ENCODE results near the gene TTC7B.

Gene TTC7B

DNA sequence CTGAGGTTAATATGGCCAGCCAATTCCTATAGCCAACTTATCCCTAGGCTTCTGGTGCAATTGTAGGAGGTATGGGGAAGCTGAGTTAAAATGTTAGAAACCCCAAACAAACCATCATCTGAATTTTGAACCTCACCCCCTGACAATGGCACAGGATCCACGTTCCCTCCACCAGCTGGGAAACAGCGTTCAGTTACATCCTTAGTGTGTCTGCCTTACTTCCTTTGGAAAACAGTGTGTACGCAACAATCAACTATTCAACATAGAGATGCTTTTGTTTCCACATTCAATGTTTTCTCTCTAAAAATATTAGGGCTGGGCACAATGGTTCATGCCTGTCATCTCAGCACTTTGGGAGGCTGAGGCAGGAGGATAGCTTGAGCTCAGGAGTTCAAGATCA, 203.4 kb downstream of the TTC7B start:
- no peak for DNase-seq

DNA sequence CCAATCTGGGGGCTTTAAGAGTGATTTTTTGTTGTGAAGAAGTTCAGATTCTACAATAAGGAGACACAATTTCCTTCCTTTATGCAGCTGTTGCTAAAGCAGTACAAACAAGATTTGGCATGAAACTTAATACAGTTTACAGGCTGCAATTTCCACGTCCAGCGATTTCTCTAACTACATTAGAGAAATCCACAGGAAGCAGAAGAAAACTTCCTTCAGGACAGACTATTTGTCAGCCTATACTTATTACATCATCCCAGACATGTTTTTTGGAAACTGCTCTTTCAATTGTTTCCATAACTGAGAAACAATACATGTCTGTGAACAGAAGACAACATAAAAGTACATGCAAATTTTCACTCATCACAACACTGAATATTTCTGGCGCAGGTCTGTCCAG, 204.3 kb downstream of the TTC7B start:
- no peak for DNase-seq

DNA sequence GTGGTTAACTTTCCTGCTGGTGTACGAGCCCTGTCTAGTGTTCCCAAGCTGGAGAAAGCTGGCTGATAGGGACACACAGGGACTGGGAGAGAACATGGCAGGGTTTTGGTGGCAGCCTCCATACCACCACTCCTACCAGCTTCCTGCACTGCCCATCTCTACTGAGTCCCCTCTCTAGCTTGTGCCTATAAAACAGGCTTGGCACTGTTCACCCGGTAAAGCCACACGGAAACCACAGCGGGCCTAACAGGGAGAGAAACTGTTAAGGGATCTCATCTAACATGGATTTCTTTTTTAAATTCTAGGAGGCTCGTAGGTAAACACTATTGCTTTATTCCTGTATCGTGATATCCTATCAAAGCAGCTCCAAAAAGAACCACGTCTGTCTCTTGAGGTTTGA, 204.7 kb downstream of the TTC7B start:
- no peak for DNase-seq

DNA sequence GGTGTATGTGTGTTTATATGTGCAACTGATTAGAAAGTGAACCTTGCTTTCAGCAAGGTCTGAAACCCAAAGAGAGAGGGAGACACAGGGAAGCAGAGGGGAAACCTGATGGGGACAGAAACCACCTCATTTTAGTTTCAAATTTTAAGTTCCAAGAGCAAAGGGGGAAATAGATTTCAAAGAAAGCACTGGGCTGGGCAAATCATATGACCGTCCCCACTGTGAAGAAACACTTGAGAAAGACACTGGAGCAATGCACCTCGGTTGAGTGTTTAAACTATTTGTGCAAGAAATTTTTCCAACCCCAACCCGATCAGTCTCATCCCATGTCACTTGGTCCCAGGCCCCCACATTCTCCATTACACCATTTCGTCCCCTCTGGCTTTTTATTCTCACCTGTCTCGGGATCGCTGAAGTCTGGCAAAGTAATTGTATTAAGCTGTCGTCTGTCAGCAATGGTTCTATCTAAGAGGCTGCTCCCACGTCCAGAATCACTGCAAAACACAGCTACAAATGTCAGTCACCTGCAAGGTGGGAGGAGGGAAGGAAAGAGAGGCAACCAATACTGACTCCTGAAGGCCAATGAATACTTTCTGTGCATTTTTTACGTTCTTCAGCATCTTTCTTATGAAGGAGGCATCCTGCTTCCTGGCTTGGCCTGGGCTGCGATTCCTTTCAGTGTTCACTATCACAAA, 205.7 kb downstream of the TTC7B start:
- no peak for DNase-seq

DNA sequence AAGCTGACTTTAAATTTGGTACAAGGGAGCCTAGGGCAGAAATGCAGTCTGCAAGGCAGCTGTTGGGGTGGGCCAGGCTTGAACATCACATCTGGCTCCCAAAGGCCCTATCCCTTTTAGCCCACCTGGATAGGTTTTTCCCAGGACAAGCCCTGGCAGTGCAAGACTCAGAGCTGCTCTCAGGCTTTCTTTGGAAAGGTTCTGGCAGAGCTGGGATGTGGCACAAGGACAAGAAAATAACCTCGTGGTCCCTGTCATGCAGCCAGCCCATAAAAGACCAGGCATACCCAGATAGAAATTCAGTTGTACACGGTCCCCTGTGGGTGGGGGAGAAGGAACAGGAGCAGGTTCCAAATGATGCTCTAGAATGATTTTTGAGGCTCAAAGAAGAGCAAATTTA, 206.9 kb downstream of the TTC7B start:
- DNase-seq: no peak

DNA sequence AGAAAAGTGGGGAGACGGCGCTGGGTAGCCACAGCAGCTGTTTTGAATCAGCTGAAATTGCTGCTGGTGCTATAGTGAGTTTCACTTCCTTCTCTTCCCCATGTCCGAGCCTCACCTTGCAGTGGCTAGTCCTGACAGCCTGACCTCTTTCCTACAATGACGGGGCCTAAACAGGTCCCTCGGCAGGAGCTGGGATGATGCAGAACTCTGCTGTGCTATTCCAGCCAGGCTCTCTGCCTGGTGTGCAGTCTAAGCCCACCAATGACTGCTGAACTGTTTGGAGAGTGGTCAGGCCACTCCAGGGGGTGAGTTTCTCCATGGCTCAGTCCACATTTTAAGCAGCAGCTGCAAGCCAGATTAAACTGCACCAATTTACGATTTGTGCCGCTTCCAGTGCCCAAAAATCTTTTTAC, 207.3 kb downstream of the TTC7B start:
- DNase-seq: no peak

DNA sequence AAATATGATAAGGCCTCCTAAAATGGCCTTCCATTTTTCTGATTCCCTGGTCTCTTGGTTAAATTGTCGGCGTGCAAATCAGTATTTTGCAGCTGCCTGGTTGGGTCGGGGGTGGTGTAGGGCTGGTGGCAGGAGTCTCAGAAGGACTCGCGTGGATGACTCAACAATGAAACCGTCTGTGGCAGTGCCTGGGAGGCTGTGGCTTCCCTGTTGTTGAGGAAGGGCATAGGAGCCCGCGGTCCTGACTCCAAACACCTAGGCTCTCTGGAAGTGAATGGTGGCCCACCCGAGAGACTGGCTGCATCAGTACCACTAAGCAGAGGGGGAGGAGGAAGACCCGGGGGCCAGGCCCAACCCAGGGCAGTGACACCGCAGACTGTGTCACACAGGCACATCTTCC, 207.9 kb downstream of the TTC7B start:
- no peak for DNase-seq

DNA sequence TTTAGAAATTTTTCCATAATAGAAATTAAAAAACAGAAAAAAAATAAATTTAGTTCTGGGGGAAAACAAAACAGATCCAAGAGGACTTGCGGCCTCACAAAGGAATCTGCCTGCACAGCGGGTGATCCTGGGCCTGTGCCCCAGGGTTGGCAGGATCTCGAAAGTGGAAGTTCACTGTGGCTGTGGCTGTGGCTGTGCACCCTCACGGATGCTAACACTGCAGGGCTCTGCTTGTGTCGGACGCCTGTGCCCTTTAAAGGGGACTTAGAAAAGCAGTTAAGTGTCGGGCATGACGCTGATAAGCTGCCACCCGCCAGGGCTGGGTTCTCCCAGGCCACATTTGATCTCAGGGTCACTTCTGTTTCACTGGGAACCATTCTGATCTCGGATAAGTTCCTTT, 209.1 kb downstream of the TTC7B start:
- DNase-seq: no peak

DNA sequence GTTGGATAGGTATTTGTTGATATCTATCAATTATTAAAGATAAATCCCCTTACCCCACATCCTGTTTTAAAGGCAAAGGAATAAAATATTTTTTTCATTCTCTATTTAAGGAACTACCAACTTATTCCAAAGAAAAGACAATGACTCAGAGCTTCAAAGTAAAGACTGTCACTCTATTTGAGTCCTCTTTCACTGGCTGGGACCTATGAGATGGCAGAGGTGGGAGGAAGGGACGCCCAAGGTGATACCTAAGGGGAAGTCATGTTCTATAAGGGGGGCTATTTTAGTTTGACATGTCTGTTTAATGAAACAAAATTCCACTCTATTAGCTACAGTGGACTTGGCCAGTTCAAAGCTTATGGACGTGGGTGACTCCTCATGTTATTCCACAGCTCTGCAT, 209.8 kb downstream of the TTC7B start:
- DNase-seq: no peak

DNA sequence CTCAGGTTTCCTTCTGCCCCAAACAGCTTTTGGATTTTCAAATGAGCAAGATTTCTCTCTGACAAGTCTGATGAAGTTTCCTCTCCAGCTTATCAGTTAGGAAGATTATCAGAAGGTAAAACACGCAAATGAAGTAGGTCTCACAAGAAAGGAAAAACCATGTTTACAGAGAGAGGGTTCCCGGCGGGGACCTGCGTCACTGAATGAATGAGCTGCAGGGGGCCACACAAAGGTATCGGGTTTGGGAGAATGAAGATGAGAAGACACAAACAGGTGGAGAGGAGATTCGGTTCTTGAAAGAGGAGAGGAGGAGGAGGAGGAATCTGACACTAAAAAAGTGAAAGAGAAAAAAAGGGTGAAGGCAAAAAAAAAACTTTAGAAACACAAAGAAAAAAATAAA, 210.8 kb downstream of the TTC7B start:
- no peak for DNase-seq

DNA sequence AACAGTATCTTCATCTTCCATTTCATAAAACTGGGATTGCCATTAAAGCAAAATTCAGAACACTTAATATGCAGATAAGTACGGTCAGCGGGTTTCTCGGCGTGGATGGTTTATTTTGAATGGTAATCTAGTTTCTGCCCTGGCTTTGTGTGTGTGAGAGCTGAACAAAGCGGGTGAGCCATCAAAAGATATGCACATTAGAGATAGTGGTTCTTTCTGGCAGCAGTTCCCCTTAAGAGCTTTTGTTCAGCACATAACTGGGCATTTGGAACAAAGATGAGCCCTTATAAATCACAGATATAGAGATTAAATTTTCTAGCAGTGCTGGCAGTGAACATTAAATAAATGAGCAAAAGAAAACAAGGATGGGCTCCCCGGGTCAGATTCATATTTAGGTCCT, 211.9 kb downstream of the TTC7B start:
- no peak for DNase-seq

DNA sequence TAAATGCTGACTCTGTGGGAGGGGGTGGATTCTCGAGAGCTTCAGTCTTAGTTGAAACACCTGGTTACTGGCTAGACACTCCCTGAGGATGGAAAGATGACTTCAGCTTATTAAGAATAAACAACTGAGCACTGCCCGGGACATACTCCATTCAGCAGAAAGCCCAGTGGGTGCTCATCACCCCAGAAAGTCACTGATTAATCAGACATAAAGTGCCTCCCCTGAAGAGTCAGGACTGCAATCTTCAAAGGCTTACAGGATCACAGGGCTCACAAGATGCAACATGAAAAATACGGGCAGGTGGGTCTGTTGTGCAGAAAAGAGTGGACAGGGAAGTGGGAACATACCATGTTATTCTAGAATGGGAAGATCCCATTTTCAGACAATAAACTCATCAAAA, 212.4 kb downstream of the TTC7B start:
- DNase-seq: no peak

DNA sequence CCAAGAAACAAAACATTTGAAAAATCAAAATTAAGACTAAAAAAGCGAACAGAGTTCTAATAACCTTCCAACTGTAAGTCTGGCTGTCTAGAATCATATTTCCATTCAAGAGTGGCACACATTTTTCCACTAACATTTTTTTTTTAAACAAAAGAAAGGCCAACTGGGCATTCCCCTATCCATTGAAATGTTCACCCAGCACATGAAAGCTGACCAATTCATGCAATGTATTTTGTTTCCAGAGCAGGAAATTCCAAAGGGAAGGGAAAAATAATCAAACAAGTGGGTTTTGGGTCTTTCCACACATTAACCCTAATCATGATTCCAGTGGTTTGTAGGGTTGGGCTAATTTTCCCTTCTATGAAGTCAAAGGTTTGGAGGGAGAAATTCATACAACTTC, 212.9 kb downstream of the TTC7B start:
- no peak for DNase-seq

DNA sequence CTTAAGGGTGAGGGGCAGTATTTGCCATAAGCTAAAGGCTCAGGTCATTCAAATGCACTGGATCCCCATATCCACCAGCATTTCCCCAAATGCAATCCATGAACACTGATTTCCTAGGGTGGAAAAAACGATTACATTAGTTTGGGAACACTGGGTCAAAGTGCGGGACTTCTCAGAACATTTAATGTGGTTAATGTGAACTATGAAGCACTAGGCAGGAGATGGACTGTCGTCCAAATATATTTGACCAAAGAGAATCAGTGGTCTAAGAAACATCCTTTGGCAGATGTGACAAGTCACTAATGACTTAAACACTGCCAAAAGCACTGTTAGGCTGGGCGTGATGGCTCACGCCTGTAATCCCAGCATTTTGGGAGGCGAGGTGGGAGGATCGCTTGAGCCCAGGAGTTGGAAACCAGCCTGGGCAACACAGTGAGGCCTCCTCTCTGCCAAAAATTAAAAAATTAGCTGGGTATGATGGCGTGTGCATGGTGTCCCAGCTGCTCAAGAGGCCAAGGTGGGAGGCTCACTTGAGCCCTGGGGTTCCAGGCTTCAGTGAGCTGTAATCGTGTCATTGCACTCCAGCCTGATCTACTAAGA, 214.0 kb downstream of the TTC7B start:
- no peak for DNase-seq

DNA sequence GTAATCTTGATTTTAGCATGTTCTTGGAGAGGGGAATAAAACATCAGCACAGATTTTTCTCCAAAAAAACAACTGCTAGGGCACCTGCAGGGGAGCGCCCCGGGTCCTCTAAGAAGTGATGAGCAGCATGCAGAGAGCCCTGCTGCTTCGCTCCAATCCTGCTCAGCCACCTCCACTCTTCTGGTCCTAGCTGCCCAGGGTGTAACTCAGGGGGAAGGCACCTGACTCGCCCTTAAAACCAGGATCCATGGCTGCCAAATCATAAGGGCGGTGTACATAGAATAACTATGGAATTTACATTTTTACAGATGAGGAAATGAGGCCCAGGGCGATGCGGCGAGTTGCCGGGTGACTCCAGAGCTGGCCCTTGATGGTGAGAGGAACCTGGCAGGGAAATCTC, 214.7 kb downstream of the TTC7B start:
- DNase-seq: no peak

DNA sequence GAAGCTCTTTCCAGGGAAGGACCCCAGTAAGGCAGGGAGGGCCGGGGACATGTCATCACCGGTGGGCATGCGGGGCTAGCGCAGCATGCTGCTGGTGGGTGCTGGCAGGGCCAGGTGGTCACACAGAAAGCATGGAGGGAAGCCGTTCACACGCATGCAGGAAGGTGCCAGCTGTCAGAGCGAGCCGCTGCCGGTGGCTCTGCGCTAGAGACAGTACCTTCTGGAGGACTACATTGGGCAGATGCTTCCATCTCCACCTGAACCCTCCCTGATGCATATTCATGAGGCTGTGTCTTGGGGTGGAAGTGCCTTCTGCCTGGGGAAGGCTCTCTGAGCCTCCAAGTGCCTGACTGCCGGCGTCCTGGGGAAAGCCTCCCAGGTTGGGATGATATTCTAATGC, 215.6 kb downstream of the TTC7B start:
- no peak for DNase-seq

DNA sequence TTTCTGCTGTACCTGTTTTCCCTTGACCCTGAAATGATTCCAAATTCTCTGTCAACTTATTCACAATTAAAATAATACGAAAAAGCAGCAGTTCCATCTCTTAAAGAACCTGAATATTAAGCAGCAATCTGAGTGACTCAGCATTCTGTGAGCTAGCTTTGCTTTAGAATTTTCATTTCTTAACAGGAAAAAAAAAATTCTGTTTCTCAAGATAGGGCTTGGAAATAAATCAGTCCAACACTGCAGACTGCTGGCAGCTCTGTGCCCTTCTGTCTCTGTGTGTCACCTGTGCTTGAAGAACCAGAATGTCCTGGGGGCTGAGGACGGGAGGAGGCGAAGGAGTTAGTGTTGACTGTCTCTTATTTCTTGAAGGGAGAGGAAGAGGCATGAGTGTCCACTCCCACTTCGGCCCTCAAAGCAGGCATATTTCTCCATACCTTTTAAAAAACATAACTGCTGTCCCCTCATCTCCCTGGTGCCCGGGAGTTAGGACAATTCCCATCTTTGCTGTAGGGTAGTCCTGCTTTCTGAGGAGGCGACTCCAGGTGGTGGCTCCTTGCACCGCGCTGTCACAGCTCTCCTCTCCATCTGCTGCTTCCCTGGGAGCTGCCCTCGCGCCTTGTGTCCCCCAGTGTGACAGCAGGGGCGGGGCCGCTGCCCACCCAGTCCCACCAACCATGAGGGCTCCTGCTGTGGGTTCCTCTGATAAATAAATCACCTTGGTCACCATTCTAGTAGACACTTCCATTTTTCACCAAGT, 216.3 kb downstream of the TTC7B start:
- DNase-seq: no peak

DNA sequence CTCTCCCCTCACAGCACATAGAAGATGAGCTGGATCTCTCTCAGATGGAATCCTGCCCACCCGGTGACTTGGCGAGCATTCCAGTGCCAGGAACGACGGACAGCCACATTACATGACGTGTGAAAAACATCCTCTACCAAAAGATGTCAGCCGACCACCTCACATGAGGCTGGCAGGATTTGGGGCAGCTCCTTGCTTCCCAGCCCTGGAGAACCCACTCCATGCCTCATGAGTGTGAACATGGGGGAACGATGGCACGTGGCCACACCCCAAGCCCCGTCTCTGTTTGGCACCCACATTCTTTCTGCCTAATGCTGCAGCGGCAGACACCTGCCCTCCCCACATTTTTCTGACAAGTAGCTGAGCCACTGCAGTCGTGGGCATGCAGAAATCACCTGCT, 216.9 kb downstream of the TTC7B start:
- no peak for DNase-seq

DNA sequence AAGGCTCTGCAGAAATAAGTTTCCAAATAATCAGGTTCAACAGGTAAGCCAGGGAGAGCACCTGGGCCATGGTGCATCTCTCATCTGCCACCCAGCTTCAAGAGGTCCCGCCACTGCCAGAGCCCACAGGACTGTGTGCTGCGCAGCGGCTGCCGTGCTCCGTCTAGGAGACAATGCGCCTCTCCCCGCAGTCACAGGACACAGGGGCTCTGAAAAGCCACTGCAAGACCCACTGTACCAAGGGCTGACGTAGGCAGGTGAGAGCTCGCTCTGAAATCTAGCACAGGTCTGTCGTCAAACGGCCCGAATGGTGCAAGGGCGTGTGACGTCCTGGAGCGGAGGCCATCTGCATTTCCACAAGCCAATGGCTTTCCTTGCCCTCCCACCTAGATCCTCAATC, 218.3 kb downstream of the TTC7B start:
- DNase-seq: no peak

DNA sequence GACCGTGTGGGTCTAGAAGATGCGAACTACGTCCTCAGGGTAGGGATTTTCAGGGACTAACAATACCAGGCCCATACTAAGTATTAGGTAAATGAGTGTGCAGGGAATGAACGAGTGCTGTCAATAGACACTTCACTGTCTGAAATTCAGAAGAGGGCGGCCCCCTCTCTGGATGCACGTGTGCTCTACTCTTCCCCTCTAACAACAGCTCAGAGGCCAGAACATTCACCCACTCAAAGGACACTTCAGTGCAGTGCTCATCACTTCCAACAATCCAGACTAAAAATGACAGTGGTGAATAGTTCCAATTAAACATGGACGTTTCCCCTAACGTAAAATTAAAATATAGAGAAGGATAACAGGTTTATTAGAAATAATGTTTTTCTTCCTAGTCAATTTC, 219.5 kb downstream of the TTC7B start:
- DNase-seq: no peak

DNA sequence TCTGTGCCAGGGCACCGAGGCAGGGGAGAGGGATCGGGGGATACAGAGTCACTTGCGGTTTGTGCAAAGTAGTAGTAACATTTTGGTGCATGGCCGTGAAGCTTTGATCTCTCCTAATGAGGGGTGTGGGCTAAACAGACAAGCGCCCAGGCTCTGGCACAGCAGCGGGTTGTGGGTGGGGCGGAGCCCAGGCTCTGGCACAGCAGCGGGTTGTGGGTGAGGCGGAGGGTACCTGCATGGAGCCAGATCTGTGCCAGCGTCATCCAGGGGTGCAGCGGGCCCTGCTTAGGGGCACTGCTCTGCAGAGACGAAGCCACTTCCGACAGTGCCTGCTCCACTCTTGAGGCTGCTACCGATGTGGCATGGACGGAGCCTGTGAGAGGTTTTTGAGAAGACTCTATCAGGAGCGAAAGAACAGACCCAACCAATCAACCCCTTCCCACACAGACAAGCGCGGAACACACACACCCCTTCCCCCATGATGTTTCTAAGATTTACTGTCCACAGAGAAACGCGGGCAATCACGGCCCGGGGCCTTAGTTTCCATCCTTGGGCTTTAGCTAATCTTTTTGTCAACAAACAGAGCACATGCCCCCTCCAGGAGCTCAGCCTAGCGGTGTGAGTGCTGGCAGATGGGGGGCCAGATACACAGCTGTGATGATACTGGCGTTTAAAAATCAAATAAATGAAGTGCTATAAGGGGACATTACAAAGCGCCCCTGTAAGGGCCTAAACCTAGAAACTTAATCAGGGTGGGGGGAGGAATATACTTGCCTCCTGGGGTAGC, 222.8 kb downstream of the TTC7B start:
- DNase-seq: no peak

DNA sequence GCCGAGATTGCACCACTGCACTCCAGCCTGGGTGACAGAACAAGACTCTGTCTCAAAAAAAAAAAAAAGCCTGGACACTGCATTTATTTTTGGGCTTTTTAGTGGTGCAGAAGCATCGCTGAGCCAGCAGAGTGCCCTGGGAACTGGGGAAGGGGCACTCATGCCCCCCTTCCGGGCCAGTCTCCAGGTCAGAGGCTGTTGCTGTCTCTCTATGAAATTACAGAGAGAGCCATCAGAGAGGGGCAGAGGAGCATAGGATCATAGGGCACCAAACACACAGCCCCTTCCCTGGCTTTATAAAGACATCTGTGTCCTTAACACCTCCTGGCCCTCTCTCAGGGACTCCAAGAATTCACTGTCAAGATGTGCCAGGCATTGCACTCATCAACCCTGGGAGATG, 223.6 kb downstream of the TTC7B start:
- DNase-seq: no peak

DNA sequence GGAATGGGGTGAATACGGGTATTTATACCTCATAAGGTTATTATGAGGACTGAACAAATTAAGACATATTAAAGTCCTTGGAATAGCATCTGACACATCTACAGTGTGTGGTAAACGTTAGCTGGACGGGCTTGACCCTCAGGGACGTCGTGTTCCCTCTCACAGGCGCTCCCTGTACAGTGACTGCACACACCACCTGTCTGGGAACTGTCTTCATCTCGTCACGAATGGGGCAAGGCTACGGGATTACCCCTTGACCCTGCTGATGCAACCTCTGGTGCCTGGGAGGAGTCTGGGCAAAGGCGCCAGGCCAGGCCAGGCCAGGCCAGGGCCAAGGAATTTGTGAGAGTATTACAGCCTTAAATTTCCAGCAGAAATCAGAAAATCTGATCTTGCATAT, 228.3 kb downstream of the TTC7B start:
- DNase-seq: no peak
